Psoas muscle (tissue), 8 donors: ENCODE results near the gene SLC39A9. TPM values are rescaled to one million over a fixed set of nuclear protein-coding genes. Genes with fewer than 3 reads are reported as not detected.

Experiments
- ATAC-seq, 4 donors: fragments of 200-7000 bp; cut with Tn5 transposase; one replicate each; pipeline ENCODE4 v1.9.1; 2020; ENCODE audit warnings: moderate library complexity in 3 of 4, mild to moderate bottlenecking in 2 of 4
- DNase-seq, 2 donors: peaks; one replicate each; pipeline ENCODE4 v3.0.0-alpha.2; 2020
- H3K27ac ChIP-seq: fragments of 200-600 bp; one replicate; pipeline ENCODE4 v1.8.0; 2022
- H3K27me3 ChIP-seq, 3 donors: fragments of 200-600 bp in 1 of 3; one replicate each; pipeline versions ENCODE4 v1.6.1 to v1.8.0; 2013 to 2022; ENCODE audit warnings: low read length in 2 of 3, mild to moderate bottlenecking in 2 of 3, moderate library complexity in 1 of 3; ENCODE audit not compliant: insufficient read depth in 3 of 3
- H3K36me3 ChIP-seq, 2 donors: fragments of 200-600 bp in 1 of 2; one replicate each; pipeline versions ENCODE4 v1.6.1 to v1.8.0; 2013 to 2022; ENCODE audit warnings: low read depth in 1 of 2, mild to moderate bottlenecking in 1 of 2, moderate library complexity in 1 of 2; ENCODE audit not compliant: insufficient read depth in 1 of 2
- H3K4me1 ChIP-seq: fragments of 200-600 bp; one replicate; pipeline ENCODE4 v1.8.0; 2022
- H3K4me3 ChIP-seq: fragments of 200-600 bp; one replicate; pipeline ENCODE4 v1.8.0; 2022; ENCODE audit warnings: mild to moderate bottlenecking
- H3K9me3 ChIP-seq: fragments of 200-600 bp; one replicate; pipeline ENCODE4 v1.8.0; 2022
- WGBS, 3 donors: extraction: QIAGEN DNeasy Blood & Tissue Kit; methylation state at CpG; one replicate each; pipeline versions ENCODE4 v1.1.6 to v1.1.7; 2013; 5-methylcytosine and 5-hydroxymethylcytosine counted together
- intact Hi-C, 2 donors: fragments of 100-400 bp; cut with DNase I; formaldehyde crosslinking; loops; one replicate each; pipeline versions ENCODE4 v1.11.0 to v1.14.2; 2022
- polyA plus RNA-seq, 3 donors: library from polyadenylated mRNA; stranded (reverse); fragments of 200-250 nt; gene quantifications; one replicate each; pipeline ENCODE4 v1.2.3, GENCODE V29; 2013
- total RNA-seq, 4 donors: library from RNA; stranded (reverse); fragmentation: NEBNext Ultra II Directional in 2 of 4; extraction: Animal tissue kit (Norgen Biotek cat#: 25700) in 2 of 4; gene quantifications; one replicate each; pipeline versions ENCODE4 v1.2.1 to v1.2.4, GENCODE V29; 2021 to 2023
- TF ChIP-seq, protein P1 (sequence below): fragments of 200-600 bp; IDR thresholded peaks from one replicate; pipeline ENCODE4 v1.8.0; 2022; ENCODE audit warnings: antibody characterized with exemption
- donor health status: healthy with polysubstance abuse.
- donor health status: DM: no; HTN: no; CAD: no; lungs with moderate emphysema.
- donor health status: Bipolar disorder and iron deficiency.
- donor health status: healthy.
- donor health status: DM: yes; HTN: yes; CAD: no.
- donor health status: DM: no; HTN: no; CAD: no.
- donor health status: DM: no; HTN: no; CAD: no.
- donor health status: DM: yes; HTN: yes; CAD: no.

Gene SLC39A9
- total and polyA plus RNA-seq, 7 donors, result 6.1 to 19.8 (median 16.0) TPM

DNA sequence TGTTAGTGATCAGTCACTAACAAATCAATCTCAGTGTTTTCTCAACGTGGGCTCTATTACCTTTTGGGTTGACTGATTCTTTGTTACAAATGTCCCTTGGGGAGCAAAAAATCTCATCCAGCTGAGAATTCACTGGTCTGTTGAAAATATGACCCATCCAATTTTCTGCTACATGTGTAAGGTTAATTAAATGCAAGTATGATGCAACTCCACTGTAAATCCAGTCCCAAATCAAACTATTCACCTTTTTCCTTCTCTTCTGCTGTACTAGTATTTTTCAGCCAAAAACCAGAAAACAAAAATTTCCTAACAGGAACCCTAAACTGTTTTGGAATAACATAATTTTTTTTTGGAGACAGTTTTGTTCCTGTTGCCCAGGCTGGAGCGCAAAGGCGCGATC lies 2.6 kb upstream of the SLC39A9 start:
- TF ChIP-seq, protein P1, sequence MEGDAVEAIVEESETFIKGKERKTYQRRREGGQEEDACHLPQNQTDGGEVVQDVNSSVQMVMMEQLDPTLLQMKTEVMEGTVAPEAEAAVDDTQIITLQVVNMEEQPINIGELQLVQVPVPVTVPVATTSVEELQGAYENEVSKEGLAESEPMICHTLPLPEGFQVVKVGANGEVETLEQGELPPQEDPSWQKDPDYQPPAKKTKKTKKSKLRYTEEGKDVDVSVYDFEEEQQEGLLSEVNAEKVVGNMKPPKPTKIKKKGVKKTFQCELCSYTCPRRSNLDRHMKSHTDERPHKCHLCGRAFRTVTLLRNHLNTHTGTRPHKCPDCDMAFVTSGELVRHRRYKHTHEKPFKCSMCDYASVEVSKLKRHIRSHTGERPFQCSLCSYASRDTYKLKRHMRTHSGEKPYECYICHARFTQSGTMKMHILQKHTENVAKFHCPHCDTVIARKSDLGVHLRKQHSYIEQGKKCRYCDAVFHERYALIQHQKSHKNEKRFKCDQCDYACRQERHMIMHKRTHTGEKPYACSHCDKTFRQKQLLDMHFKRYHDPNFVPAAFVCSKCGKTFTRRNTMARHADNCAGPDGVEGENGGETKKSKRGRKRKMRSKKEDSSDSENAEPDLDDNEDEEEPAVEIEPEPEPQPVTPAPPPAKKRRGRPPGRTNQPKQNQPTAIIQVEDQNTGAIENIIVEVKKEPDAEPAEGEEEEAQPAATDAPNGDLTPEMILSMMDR, result no peak
- ATAC-seq (no peak), DNase-seq (no peak)
- Histone ChIP-seq H3K27me3 (no peaks in the 10 kb centered on the region), H3K36me3 (peaks cover 14 to 56% of the 10 kb centered on the region in 2 donors), H3K27ac (no peak overlapping the region), H3K4me1 (peaks cover 37% of the 10 kb centered on the region), H3K9me3 (no peaks in the 10 kb centered on the region), H3K4me3 (no peak overlapping the region)
- intact Hi-C loops, result loop anchor here in 1 of 2 donors (10.0 kb wide), 1 partner anchor 241 kb away; the partner anchor contains the start of gene DCAF5
- 84 to 88% (median 86%) methylated on average over 4 of the region's 4 CpGs for WGBS, 3 donors

DNA sequence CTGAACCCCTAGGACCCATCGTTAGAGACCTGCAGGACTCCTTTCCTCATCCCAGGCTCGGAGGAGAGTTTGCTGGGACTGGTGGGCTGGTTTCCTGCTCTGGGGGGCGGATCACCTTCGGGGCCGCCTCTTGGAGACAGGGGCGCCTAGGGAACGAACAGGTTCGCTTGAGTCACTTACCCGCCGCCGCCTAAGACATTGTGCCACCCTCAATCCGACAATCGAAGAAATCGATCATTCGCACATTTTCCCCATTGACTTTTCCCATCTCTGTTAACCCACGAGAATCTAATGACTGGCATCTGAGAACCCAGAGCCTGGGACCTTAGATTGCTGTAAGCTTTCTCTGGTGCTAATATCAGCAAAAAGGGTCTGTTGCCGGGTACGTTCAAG lies 322 bp downstream of the SLC39A9 start:
- Histone ChIP-seq H3K4me3 (peak overlapping the region; percentile 93), H3K36me3 (peaks cover 6 to 27% of the 10 kb centered on the region in 2 donors), H3K27me3 (no peaks in the 10 kb centered on the region), H3K27ac (peak overlapping the region; percentile 94), H3K4me1 (peaks cover 40% of the 10 kb centered on the region), H3K9me3 (no peaks in the 10 kb centered on the region)
- DNase-seq (no peak), ATAC-seq (no peak)
- TF ChIP-seq, protein P1, result no peak
- intact Hi-C loops, result loop anchor here in 1 of 2 donors (2.0 to 10.0 kb wide), 2 partner anchors 62 to 244 kb away; partner anchors contain the start of gene DCAF5
- WGBS, 3 donors, result 0 to 2% (median 1%) methylated on average over 17 to 18 of the region's 18 CpGs

DNA sequence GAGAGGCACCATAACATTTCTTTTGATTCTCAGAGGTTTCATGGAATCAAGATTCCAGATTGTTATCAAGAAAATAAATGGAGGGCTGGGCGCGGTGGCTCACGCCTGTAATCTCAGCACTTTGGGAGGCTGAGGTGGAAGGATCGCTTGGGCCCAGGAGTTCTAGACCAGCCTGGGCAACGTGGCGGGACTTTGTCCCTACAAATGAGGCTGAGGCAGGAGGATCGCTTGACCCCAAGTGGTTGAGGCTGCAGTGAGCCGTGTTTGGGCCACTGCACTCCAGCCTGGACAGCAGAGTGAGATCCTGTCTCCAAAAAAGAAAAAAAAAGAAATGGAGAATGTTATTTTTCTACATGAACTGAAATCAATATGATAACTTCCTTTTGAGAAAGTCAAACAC lies 1.3 kb downstream of the SLC39A9 start:
- intact Hi-C loops, result loop anchor here in 1 of 2 donors (2.0 to 10.0 kb wide), 2 partner anchors 61 to 245 kb away; partner anchors contain the start of gene DCAF5
- peaks cover 6 to 19% of the 10 kb centered on the region in 2 donors for H3K36me3 ChIP-seq
- H3K27me3 ChIP-seq, result no peaks in the 10 kb centered on the region
- ATAC-seq (no peak), DNase-seq (no peak)
- no peaks in the 10 kb centered on the region for H3K9me3 ChIP-seq
- WGBS, 3 donors, result 87 to 92% (median 90%) methylated on average over 8 of the region's 8 CpGs
- peaks cover 44% of the 10 kb centered on the region for H3K4me1 ChIP-seq
- H3K4me3 ChIP-seq, result peak overlapping the region; percentile 93
- H3K27ac ChIP-seq, result no peak overlapping the region
- TF ChIP-seq, protein P1, result no peak

DNA sequence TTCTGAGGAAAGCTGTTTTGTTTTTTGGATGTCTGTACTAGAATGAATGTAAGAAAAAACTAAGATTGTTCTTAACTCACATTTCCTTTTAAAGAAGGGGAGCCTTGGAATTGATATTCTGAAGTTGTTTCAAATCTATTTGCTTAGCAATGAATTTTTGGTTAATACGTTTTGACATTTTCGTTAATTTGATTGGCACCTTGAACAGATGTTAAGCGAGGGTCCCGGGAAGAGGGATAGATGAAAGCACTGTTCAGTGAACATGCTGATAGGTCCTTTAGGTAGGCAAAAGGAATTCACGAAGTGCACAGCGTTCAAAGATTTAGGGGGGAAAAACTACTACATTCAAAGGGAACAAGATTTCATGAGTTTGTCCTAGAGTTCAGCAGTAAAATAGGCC lies 1.7 kb downstream of the SLC39A9 start:
- Histone ChIP-seq H3K4me1 (peaks cover 44% of the 10 kb centered on the region), H3K27me3 (no peaks in the 10 kb centered on the region), H3K9me3 (no peaks in the 10 kb centered on the region), H3K4me3 (peak overlapping the region; percentile 93), H3K36me3 (peaks cover 2 to 19% of the 10 kb centered on the region in 2 donors), H3K27ac (no peak overlapping the region)
- TF ChIP-seq, protein P1, result no peak
- intact Hi-C loops, result no loop called here
- DNase-seq (no peak), ATAC-seq (no peak)
- 75 to 83% (median 78%) methylated on average over 6 of the region's 6 CpGs for WGBS, 3 donors

DNA sequence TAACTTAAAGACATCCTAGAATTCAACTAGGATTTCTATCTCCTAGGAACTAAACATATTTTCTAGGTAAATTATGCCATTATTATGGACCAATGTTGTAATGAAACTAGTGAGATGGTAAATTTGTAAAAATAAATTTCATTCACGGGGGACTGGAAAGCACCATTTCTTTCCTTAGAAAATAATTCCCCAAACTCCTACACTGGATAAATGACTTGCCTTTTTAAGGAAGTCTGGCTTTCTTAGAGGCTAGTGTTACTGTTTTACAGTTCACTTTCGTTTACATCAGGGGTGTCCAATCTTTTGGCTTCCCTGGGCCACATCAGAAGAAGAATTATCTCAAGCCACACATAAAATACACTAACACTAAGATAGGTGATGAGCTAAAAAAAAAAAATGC lies 3.3 kb downstream of the SLC39A9 start:
- Histone ChIP-seq H3K27ac (no peak overlapping the region), H3K9me3 (no peaks in the 10 kb centered on the region), H3K4me3 (peak overlapping the region; percentile 93), H3K4me1 (peaks cover 38% of the 10 kb centered on the region), H3K36me3 (peaks cover 0 to 5% of the 10 kb centered on the region in 2 donors), H3K27me3 (no peaks in the 10 kb centered on the region)
- DNase-seq, result no peak
- intact Hi-C loops, result no loop called here
- 70 to 82% (median 70%) methylated on average over 2 of the region's 2 CpGs for WGBS, 3 donors
- TF ChIP-seq, protein P1, result no peak
- ATAC-seq, result no peak
